Measurements from ENCODE around the gene UTP15.

The UTP15 gene, protein sequence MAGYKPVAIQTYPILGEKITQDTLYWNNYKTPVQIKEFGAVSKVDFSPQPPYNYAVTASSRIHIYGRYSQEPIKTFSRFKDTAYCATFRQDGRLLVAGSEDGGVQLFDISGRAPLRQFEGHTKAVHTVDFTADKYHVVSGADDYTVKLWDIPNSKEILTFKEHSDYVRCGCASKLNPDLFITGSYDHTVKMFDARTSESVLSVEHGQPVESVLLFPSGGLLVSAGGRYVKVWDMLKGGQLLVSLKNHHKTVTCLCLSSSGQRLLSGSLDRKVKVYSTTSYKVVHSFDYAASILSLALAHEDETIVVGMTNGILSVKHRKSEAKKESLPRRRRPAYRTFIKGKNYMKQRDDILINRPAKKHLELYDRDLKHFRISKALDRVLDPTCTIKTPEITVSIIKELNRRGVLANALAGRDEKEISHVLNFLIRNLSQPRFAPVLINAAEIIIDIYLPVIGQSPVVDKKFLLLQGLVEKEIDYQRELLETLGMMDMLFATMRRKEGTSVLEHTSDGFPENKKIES

GRCh38 chr5:73565139-73565968 lies at the start of gene UTP15, which contains the start of gene ANKRA2:
Gene UTP15, plus strand, starts transcription at chr5:73565743. Its CDS starts 1,602 bp downstream, at chr5:73567345.
Gene ANKRA2, minus strand, starts transcription at chr5:73565639. Its CDS starts 2,758 bp downstream, at chr5:73562881.
- DNase-seq (ENCODE audit: low spot score), result peak; percentile 96

- peak; percentile 75 for DNase-seq (ENCODE audit: low spot score)
Observed at GRCh38 chr5:73519531-73520283, 45.8 kb upstream of the UTP15 start.

- no peak for DNase-seq (ENCODE audit: low spot score)
Observed at GRCh38 chr5:73522989-73523388, 42.6 kb upstream of the UTP15 start.

- DNase-seq (ENCODE audit: low spot score), result no peak
Observed at GRCh38 chr5:73523861-73524260, 41.7 kb upstream of the UTP15 start.

DNA sequence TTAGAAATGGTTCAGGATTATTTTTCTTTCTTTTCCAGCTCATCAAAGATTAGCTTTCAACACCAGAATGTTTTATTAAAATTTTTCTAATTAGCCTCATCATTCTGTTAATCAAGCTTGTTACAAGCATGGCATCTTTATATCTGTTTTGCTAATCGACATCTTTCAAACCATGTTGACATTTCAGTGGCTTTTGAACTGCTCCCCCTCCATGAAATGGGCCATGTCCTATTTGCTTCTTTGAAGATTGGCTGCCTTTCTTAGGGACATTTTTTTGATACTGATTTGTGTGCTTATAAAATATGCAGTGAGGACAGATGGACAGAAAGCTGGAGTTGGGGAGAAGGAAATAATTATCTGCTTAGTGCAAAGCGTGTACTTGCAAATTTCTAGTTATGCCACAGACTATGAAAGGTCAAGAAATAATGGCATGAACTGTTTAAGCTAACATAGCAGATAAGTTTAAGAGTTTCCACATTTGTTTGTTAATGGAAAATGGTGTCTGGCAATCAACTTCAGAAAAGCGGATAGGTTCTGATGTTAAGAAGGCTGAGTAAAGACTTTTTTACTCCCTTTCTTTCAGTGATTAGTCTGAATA lies 39.8 kb upstream of the UTP15 start:
- no peak for DNase-seq (ENCODE audit: low spot score)

- no peak for DNase-seq (ENCODE audit: low spot score)
Observed at GRCh38 chr5:73528248-73528647, 37.3 kb upstream of the UTP15 start.

DNA sequence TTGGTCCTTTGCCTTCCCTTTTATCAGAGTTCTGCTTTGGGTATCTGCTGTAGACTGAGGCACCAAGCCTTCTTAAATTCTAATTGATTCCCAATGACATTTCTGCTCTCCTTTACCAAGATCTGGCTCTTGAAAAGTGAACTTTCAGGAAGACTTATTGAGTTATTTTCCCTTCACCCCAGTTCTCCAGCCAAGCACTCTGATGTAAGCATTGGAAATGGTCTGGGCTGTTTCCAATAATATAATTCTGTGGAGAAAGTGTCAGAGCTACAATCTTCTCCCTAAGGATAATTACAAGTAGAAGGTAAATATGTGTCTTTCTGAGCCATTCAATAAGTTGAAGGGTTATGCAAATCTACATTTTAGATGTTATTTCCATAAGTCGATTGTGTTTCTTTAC lies 36.5 kb upstream of the UTP15 start:
- DNase-seq (ENCODE audit: low spot score), result no peak

DNA sequence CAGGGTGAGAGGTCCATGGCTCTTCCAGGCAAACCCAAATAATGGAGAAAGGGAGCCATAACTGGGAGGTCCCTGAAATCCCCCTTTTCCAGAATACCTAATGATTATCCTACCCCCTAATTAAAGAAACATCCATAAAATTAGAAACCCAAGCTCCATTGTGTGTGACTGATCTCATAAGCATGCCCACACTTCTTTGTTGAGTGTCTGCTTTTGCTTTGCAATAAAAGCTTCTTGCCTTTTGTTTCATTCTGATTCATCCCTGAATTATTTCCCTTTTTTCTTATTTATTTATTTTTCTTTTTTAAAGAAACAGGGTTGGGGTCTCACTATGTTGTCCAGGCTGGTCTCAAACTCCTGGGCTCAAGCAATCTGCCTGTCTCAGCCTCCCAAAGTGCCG lies 34.2 kb upstream of the UTP15 start:
- DNase-seq (ENCODE audit: low spot score), result no peak

- DNase-seq (ENCODE audit: low spot score), result no peak
Observed at GRCh38 chr5:73532195-73532594, 33.3 kb upstream of the UTP15 start.

- DNase-seq (ENCODE audit: low spot score), result no peak
Observed at GRCh38 chr5:73534011-73534644, 31.4 kb upstream of the UTP15 start.

- DNase-seq (ENCODE audit: low spot score), result no peak
Observed at GRCh38 chr5:73534971-73535370, 30.6 kb upstream of the UTP15 start.

GRCh38 chr5:73539730-73540129 lies 25.8 kb upstream of the UTP15 start:
- no peak for DNase-seq (ENCODE audit: low spot score)

DNA sequence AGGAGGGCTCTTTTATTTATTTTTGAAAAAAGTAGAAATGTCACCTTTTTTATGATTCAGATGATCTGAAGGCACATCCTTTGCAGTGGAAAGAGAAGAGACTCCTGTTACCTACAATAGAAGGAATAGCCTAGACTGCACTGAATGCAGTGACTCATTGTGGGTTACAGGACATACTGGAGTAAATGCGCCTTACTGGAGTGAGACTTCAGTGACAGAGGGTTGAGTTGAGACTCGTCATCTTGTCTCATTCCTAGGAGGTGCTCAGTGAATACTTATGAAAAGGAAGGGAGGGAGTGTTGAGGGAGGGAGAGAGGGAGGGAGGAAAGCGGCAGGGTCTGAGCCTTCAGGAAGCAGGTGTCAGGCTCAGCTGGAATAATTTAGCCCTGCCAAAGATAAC lies 25.4 kb upstream of the UTP15 start:
- DNase-seq (ENCODE audit: low spot score), result no peak

DNA sequence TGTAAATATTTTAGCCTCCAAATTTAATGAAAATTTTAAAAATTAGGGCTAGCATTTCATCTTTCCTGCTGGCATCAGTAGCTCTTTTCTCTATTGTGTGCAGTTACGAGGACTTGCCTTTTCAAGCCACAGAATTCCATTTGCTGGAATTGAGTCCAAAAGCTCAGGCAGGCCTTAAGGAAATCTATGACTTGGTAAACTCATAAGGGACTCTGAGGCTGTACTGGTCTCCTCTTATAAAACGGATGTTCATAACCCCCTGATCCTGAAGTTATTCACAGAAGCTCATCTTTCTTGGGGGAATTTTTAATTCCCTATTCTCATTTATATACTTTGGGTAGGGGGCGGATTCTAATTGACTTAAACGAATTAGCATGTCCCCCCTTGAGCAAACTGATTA lies 23.5 kb upstream of the UTP15 start:
- no peak for DNase-seq (ENCODE audit: low spot score)

- no peak for DNase-seq (ENCODE audit: low spot score)
Observed at GRCh38 chr5:73544429-73545402, 20.8 kb upstream of the UTP15 start.

GRCh38 chr5:73545403-73545779 lies 20.2 kb upstream of the UTP15 start:
- DNase-seq (ENCODE audit: low spot score), result no peak

DNA sequence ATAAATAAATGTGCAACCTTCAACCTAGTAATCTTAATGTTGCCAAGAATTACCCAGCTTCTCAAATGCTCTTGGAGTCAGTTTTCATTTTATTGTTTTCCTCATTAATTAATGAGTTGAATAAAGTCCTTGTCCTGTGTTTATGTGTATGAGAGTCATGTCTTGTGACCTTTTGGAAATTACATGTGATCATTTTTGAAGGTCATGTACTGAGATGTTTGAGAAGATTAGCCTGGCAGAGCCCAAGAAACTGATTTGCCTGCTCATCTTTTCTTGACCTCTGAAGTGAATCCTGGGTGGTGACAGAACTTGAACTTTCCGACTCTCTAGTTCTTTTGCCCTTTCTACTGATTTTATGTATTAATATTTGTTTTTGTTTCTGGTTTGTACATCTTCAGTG lies 15.5 kb upstream of the UTP15 start:
- DNase-seq (ENCODE audit: low spot score), result no peak

DNA sequence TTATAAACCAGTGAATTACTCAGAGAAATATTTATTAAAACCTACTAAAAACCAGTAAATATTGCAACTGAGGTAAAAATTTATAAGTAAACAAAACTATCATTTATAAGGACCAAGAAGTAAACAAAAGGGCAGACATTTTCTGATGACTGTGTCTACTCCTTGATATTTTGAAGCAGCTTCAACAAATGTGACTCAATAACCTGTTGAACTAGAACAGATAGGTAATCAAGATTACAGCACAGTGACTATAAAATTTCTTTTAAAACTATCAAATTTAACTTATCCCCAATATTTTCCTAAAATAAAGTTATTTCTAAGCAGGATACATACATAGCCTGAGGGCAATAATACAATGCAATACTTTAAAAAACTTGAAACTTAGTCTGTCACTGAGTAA lies 12.9 kb upstream of the UTP15 start:
- DNase-seq (ENCODE audit: low spot score), result no peak

- DNase-seq (ENCODE audit: low spot score), result no peak
Observed at GRCh38 chr5:73558950-73559349, 6.6 kb upstream of the UTP15 start.

- no peak for DNase-seq (ENCODE audit: low spot score)
Observed at GRCh38 chr5:73564018-73564417, 1.5 kb upstream of the UTP15 start.

Data from CD4-positive, alpha-beta T cell treated with Interleukin-6 at 100 ng/mL for 8 hours (primary cell).